K562 (cell line): ENCODE measurements around the gene HMX3. TPM values are rescaled to one million over a fixed set of nuclear protein-coding genes. Genes with fewer than 3 reads are reported as not detected.
A peak's percentile ranks its signal among the peaks of the same experiment; 100 is the strongest.

Source experiments
- ATAC-seq: fragments of 200-7000 bp; cut with Tn5 transposase; 3 replicates; pipeline ENCODE4 v1.9.1; 2020; ENCODE audit warnings: moderate library complexity
- BruUV-seq: library from RNA; stranded (reverse); fragments of 400-500 nt; replicated peaks from 2 replicates; lab custom pipeline; 2021; lab: Mats Ljungman, UMichigan
- CTCF ChIA-PET: fragments of 300-600 bp; formaldehyde crosslinking; extraction: SDS; loops from one replicate; lab custom pipeline; 2021; ENCODE audit warnings: low intra/inter-chr PET ratio; lab: Yijun Ruan, JAX
- POLR2A ChIA-PET: fragments of 300-600, 350-650 bp; sonication (Branson Sonifier 250); formaldehyde crosslinking; extraction: SDS; loops from one replicate; lab custom pipeline; 2021; ENCODE audit warnings: antibody characterized with exemption, inconsistent platforms; lab: Yijun Ruan, JAX
- DNase-seq, 4 experiments: peaks; one replicate each; pipeline versions ENCODE4 v3.0.0 to v3.0.0-alpha.2; 2011 to 2018; ENCODE audit warnings: low spot score in 3 of 4, mixed read lengths in 3 of 4; ENCODE audit errors: extremely low read depth in 1 of 4
- FAIRE-seq: peaks from 2 replicates; lab custom pipeline; 2011; peaks lifted over from hg19 to GRCh38; lab: Jason Lieb, UNC
- H2AFZ ChIP-seq: 2 replicates; pipeline ENCODE4 v1.6.0; 2011; ENCODE audit warnings: low read depth, low read length, control low read depth, inconsistent platforms
- H3K27ac ChIP-seq: fragments of 200-600 bp; 3 replicates; pipeline ENCODE4 v1.8.0; 2011; ENCODE audit warnings: low read depth, mild to moderate bottlenecking, control low read depth, inconsistent platforms, low read length, moderate library complexity, mixed read lengths; ENCODE audit errors: extremely low read depth
- H3K27me3 ChIP-seq, 2 experiments: fragments of 300-600 bp in 1 of 2; 2 replicates in 1 of 2; 3 replicates in 1 of 2; pipeline versions ENCODE4 v1.6.0 to v1.8.0; 2011; ENCODE audit warnings: inconsistent platforms in 2 of 2, low read length in 2 of 2, mild to moderate bottlenecking in 1 of 2, mixed read lengths in 1 of 2, moderate library complexity in 1 of 2; ENCODE audit not compliant: control insufficient read depth in 2 of 2, insufficient read depth in 2 of 2
- H3K36me3 ChIP-seq: fragments of 300-600 bp; 3 replicates; pipeline ENCODE4 v1.8.0; 2011; ENCODE audit warnings: mild to moderate bottlenecking, low read length, inconsistent platforms; ENCODE audit not compliant: control insufficient read depth, insufficient read depth
- H3K4me1 ChIP-seq, 2 experiments: fragments of 200-600 bp in 1 of 2; replicated peaks in 1 of 2; 2 replicates in 1 of 2; 3 replicates in 1 of 2; pipeline versions ENCODE4 v1.5.1 to v1.8.0; 2011; ENCODE audit warnings: inconsistent platforms in 2 of 2, low read length in 2 of 2, mild to moderate bottlenecking in 1 of 2, mixed read lengths in 1 of 2, moderate library complexity in 1 of 2; ENCODE audit not compliant: control insufficient read depth in 2 of 2, insufficient read depth in 2 of 2
- H3K4me2 ChIP-seq: 2 replicates; pipeline ENCODE4 v1.6.1; 2011; ENCODE audit warnings: low read length, control low read depth, inconsistent platforms, mixed read lengths; ENCODE audit not compliant: insufficient read depth
- H3K4me3 ChIP-seq: fragments of 200-600 bp; sonication (generic), shearing (Covaris generic); 2 replicates; pipeline ENCODE4 v1.5.1; 2016; ENCODE audit warnings: control low read depth, inconsistent platforms
- H3K79me2 ChIP-seq: fragments of 200-600 bp; 3 replicates; pipeline ENCODE4 v1.8.0; 2011; ENCODE audit warnings: low read length, inconsistent platforms; ENCODE audit not compliant: control insufficient read depth, insufficient read depth
- H3K9ac ChIP-seq, 2 experiments: 2 replicates each; pipeline versions ENCODE4 v1.6.0 to v1.6.1; 2011; ENCODE audit warnings: low read depth in 2 of 2, low read length in 2 of 2, control low read depth in 1 of 2, inconsistent platforms in 1 of 2, mild to moderate bottlenecking in 1 of 2, mixed read lengths in 1 of 2; ENCODE audit not compliant: insufficient read depth in 1 of 2
- H3K9me1 ChIP-seq: one replicate; pipeline ENCODE4 v1.6.0; 2011; ENCODE audit warnings: inconsistent platforms, mild to moderate bottlenecking, low read length, moderate library complexity; ENCODE audit not compliant: control insufficient read depth, insufficient read depth
- H3K9me3 ChIP-seq: replicated peaks from 2 replicates; pipeline ENCODE4 v1.5.1; 2011; ENCODE audit warnings: low read depth, low read length, inconsistent platforms; ENCODE audit not compliant: control insufficient read depth, insufficient read depth
- H4K20me1 ChIP-seq: replicated peaks from 2 replicates; pipeline ENCODE4 v1.6.1; 2011; ENCODE audit warnings: low read length, inconsistent platforms, mixed read lengths; ENCODE audit not compliant: control insufficient read depth, insufficient read depth
- CBX8 ChIP-seq: fragments of 200-600 bp; sonication (generic); IDR thresholded peaks from 2 replicates; pipeline ENCODE4 v1.6.1; 2012; ENCODE audit warnings: borderline replicate concordance, mixed run types, low read depth, mild to moderate bottlenecking, moderate library complexity, mixed read lengths, low read length, control low read depth, inconsistent platforms; ENCODE audit not compliant: poor library complexity, severe bottlenecking; ENCODE audit errors: extremely low read depth
- CCNT2 ChIP-seq: IDR thresholded peaks from 2 replicates; pipeline ENCODE4 v1.6.1; 2011; ENCODE audit warnings: borderline replicate concordance, low read depth, mild to moderate bottlenecking, moderate library complexity, mixed read lengths, low read length; ENCODE audit not compliant: insufficient read length; ENCODE audit errors: extremely low read depth
- ELK1 ChIP-seq: sonication (generic); formaldehyde crosslinking; IDR thresholded peaks from 2 replicates; pipeline ENCODE4 v1.8.1; 2022; ENCODE audit warnings: missing genetic modification reagents
- FOS ChIP-seq: IDR thresholded peaks from 3 replicates; pipeline ENCODE4 v1.6.1; 2011; ENCODE audit not compliant: insufficient read length; ENCODE audit errors: extremely low read depth
- FOXA1 ChIP-seq: fragments of 450-650 bp; IDR thresholded peaks from 2 replicates; pipeline ENCODE4 v1.6.1; 2016; ENCODE audit warnings: mild to moderate bottlenecking, borderline replicate concordance
- GATAD2A ChIP-seq: fragments of 450-650 bp; IDR thresholded peaks from 2 replicates; pipeline ENCODE4 v1.6.1; 2017
- GMEB1 ChIP-seq: fragments of 250-450 bp; sonication (Bioruptor Pico); IDR thresholded peaks from 2 replicates; pipeline ENCODE4 v1.4.0; 2020; ENCODE audit warnings: mild to moderate bottlenecking
- ILF3 ChIP-seq: fragments of 450-650 bp; IDR thresholded peaks from 2 replicates; pipeline ENCODE4 v1.6.1; 2018; ENCODE audit warnings: antibody characterized with exemption, mild to moderate bottlenecking, moderate library complexity, borderline replicate concordance
- NFE2L1 ChIP-seq: fragments of 450-650 bp; IDR thresholded peaks from 2 replicates; pipeline ENCODE4 v1.6.1; 2016; ENCODE audit warnings: missing genetic modification characterization, low read depth, mild to moderate bottlenecking, missing compliant biosample characterization, moderate library complexity, borderline replicate concordance
- POLR2G ChIP-seq: fragments of 200-400 bp; formaldehyde crosslinking; IDR thresholded peaks from 2 replicates; pipeline ENCODE4 v1.6.1; 2017; ENCODE audit warnings: low read depth, mild to moderate bottlenecking, antibody characterized with exemption, low read length, moderate library complexity
- RBM14 ChIP-seq: fragments of 200-400 bp; formaldehyde crosslinking; IDR thresholded peaks from 2 replicates; pipeline ENCODE4 v1.6.1; 2018; ENCODE audit warnings: low read depth, mild to moderate bottlenecking, low read length, moderate library complexity, borderline replicate concordance; ENCODE audit not compliant: insufficient read depth
- SMARCC2 ChIP-seq: fragments of 450-650 bp; IDR thresholded peaks from 2 replicates; pipeline ENCODE4 v1.6.1; 2017; ENCODE audit warnings: antibody characterized with exemption, moderate library complexity, mild to moderate bottlenecking, low read depth
- STAG1 ChIP-seq: sonication (generic); formaldehyde crosslinking; IDR thresholded peaks from 2 replicates; pipeline ENCODE4 v1.5.0; 2020; ENCODE audit warnings: missing genetic modification reagents, borderline replicate concordance
- TEAD4 ChIP-seq, 2 experiments: sonication (generic) in 1 of 2; formaldehyde crosslinking in 1 of 2; IDR thresholded peaks; 2 replicates each; pipeline versions ENCODE4 v1.6.1 to v1.8.0; 2012 to 2022; ENCODE audit warnings: borderline replicate concordance in 1 of 2, inconsistent platforms in 1 of 2, low read length in 1 of 2, mild to moderate bottlenecking in 1 of 2, missing genetic modification reagents in 1 of 2
- ZNF740 ChIP-seq, 3 experiments: fragments of 200-800 bp in 1 of 3; sonication (Bioruptor generic) in 1 of 3; sonication (generic) in 1 of 3; formaldehyde crosslinking in 1 of 3; IDR thresholded peaks; 2 replicates each; pipeline versions ENCODE4 v1.6.1 to v1.8.0; 2016 to 2022; ENCODE audit warnings: mild to moderate bottlenecking in 2 of 3, missing compliant biosample characterization in 2 of 3, missing genetic modification characterization in 2 of 3, missing genetic modification reagents in 1 of 3
- WGBS: fragments of 100-300 bp; shearing (Covaris generic); methylation state at CpG from one replicate; pipeline ENCODE4 v1.1.6; 2016; ENCODE audit warnings: low coverage, mixed read lengths; ENCODE audit not compliant: insufficient coverage; ENCODE audit errors: missing lambda C conversion rate; 5-methylcytosine and 5-hydroxymethylcytosine counted together
- in situ Hi-C: fragments of 300-500 bp; cut with MboI; formaldehyde crosslinking; loops from 4 replicates; pipeline ENCODE4 v1.15.0; 2018; ENCODE audit warnings: inconsistent platforms, mixed read lengths
- intact Hi-C: fragments of 100-400 bp; cut with micrococcal nuclease; formaldehyde crosslinking; loops from 2 replicates; pipeline ENCODE4 v1.14.2; 2022
- polyA plus RNA-seq, 8 experiments: library from polyadenylated mRNA; depleted of rRNA in 4 of 8; stranded (reverse) in 5 of 8; unstranded in 3 of 8; fragments of >200 nt; fragmentation: Nextera tagmentation in 2 of 8; fragmentation: Illumina TruSeq in 1 of 8; extraction: Ambion mirVana in 2 of 8; extraction: Trizol in 1 of 8; gene quantifications; 2 replicates each; pipeline versions ENCODE4 v1.2.1 to v1.2.3, GENCODE V29; 2011 to 2014; ENCODE audit warnings: inconsistent platforms in 1 of 8, missing spikeins in 1 of 8
- total RNA-seq, 7 experiments: library from RNA; depleted of rRNA in 6 of 7; stranded (reverse); fragments of >200 nt in 6 of 7; fragmentation: Illumina TruSeq in 2 of 7; extraction: Trizol in 2 of 7; gene quantifications; 2 replicates each; pipeline versions ENCODE4 v1.2.1 to v1.2.3, GENCODE V29; 2011 to 2021; ENCODE audit warnings: low replicate concordance in 1 of 7

The HMX3 gene
- total and polyA plus RNA-seq, 9 of the 15 experiments (the other 6 are each of a cell fraction or from before 2014, with no cell fraction given) = 0.55 to 43.5 (median 7.4) TPM; not detected in 2

GRCh38 chr10:123140164-123140982, 4.6 kb downstream of the HMX3 start:
- H2AFZ ChIP-seq = no peak overlapping the region
- intact Hi-C loops (no loop called here), in situ Hi-C loops (no loop called here)
- ChIA-PET POLR2A (interaction anchor here (0.7 to 4.9 kb wide), 3 partner anchors 8 to 404 kb away, joined by 3 to 34 read pairs (median 6); partner anchors contain the start of genes BUB3 and HMX2), CTCF (no interaction called here)
- FAIRE-seq (no peak), ATAC-seq (no peak), DNase-seq (no peak)
- H3K4me1 ChIP-seq = peaks cover 14 to 26% of the 10 kb centered on the region in 2 experiments
- peak overlapping the region; percentile 74 for H3K4me2 ChIP-seq
- peak overlapping the region; percentile 73; the same call in 1 of the 2 replicates for H3K4me3 ChIP-seq
- H3K27ac ChIP-seq = peak overlapping the region; percentile 99; the same call in 1 of the 3 replicates
- peaks cover 54% of the 10 kb centered on the region for H3K79me2 ChIP-seq
- no peaks in the 10 kb centered on the region for H3K9me3 ChIP-seq
- H3K27me3 ChIP-seq = no peaks in the 10 kb centered on the region
- BruUV-seq = no TSS peak
- 95% methylated on average over 15 of the region's 43 CpGs for WGBS
- H3K9me1 ChIP-seq = no peaks in the 10 kb centered on the region
- H4K20me1 ChIP-seq = peaks cover 7% of the 10 kb centered on the region; the same call in 1 of the 2 replicates
- peaks cover 46% of the 10 kb centered on the region for H3K36me3 ChIP-seq
- peak overlapping the region in 1 of 2 experiments; percentile 82; a peak in 2 of 4 replicates for H3K9ac ChIP-seq
- TF ChIP-seq POLR2G (peak; percentile 67), STAG1 (no peak), TEAD4 (IDR thresholded peaks at IDR 0.05; ENCODE audit: low read length) (no peak), TEAD4 (CRISPR knock-in tag; IDR thresholded peaks at IDR 0.05; ENCODE audit: borderline replicate concordance) (no peak), FOS (no peak), CBX8 (no peak), GATAD2A (no peak), RBM14 (no peak), NFE2L1 (tag) (no peak), ELK1 (no peak), ILF3 (no peak), SMARCC2 (no peak), CCNT2 (peak; percentile 27), ZNF740 (CRISPR knock-in tag; IDR thresholded peaks at IDR 0.05) (no peak), ZNF740 (tag; IDR thresholded peaks at IDR 0.05) (no peak), GMEB1 (CRISPR knock-in tag) (no peak), FOXA1 (no peak)
